Epidermal melanocyte (primary cell): ENCODE results near the gene GALNTL6.

Source experiments
- DNase-seq: peaks from one replicate; pipeline ENCODE4 v3.0.0; 2011; ENCODE audit warnings: low spot score; ENCODE audit not compliant: insufficient read length

Gene GALNTL6

DNA sequence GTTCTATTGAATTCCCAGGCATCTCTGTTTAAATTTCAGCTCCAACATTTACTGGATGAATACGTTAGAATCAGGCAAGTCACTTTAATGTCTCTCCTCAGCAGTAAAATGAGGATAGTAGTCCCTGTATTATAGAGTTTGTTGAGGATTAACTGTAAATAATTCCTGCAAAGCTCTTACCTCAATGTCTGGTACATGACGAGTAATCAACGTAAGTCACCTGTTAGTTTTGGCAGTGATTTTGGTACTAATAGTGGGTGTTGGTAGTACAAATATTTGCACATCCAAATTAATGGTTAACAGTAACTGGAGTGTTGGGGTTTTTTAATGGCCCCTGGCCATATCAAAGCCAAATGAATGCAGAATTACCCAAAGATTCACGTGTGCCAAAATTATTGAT is 1165.6 kb downstream of the GALNTL6 start:
- DNase-seq: no peak

DNA sequence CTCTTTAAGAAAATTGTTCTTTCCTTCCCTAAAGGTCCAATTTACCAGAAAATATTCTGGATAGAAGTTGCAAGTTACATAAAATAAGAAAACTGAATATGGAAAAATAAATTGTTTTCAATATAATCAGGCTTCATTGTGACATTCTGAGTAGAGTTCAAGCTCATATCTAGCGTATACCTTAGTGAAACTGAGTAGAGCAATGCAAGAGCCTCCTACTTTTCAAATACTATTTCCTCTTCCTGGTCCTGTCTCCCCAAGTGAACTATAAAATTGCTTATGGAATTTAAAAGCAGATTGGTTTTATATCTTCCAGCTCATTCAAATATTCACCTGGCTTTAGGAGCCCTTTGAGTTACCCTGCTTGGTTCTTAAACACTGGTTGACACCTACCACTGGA is 1166.1 kb downstream of the GALNTL6 start:
- DNase-seq: no peak

DNA sequence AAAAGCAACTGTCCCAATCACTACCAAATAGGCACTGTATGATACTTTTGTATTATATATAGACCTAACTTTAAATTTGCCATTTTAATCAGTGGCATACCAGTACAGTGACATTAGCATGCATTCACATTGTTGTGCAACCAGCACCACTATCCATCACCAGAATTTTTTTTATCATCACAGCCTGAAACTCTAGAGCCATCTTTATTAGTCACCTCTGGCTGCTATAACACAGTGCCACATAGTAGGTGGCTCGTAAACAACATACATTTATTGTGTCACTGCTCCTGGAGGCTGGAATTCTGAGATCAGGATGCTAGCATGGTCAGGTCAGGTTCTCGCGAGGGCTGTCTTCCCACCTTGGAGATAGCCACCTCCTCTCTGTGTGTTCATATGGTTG is 1167.0 kb downstream of the GALNTL6 start:
- DNase-seq: no peak

GRCh38 chr4:172982151-172982590 is 1169.0 kb downstream of the GALNTL6 start:
- DNase-seq: no peak

DNA sequence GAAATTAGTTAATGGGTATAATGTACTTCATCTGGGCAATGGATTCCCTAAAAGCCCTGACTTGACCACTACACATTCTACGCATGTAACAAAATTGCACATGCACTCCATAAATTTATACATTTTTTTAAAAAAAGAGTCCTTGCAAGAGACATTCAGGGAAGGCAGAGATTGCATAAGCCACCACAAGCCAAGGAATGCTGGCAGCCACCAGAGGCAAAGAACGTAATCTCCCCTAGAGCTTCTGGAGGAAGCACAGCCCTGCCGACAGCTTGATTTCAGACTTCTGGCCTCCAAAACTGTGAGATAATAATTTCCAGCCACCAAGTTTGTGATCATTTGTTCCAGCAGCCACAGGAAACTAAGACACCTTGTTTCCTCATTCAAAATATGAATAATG is 1169.8 kb downstream of the GALNTL6 start:
- no peak for DNase-seq

GRCh38 chr4:172983631-172984030 is 1170.4 kb downstream of the GALNTL6 start:
- no peak for DNase-seq

- DNase-seq: no peak
These were observed 1172.3 kb downstream of the GALNTL6 start for GRCh38 chr4:172985552-172985951.

- no peak for DNase-seq
These were observed 1172.9 kb downstream of the GALNTL6 start for GRCh38 chr4:172986114-172986513.

DNA sequence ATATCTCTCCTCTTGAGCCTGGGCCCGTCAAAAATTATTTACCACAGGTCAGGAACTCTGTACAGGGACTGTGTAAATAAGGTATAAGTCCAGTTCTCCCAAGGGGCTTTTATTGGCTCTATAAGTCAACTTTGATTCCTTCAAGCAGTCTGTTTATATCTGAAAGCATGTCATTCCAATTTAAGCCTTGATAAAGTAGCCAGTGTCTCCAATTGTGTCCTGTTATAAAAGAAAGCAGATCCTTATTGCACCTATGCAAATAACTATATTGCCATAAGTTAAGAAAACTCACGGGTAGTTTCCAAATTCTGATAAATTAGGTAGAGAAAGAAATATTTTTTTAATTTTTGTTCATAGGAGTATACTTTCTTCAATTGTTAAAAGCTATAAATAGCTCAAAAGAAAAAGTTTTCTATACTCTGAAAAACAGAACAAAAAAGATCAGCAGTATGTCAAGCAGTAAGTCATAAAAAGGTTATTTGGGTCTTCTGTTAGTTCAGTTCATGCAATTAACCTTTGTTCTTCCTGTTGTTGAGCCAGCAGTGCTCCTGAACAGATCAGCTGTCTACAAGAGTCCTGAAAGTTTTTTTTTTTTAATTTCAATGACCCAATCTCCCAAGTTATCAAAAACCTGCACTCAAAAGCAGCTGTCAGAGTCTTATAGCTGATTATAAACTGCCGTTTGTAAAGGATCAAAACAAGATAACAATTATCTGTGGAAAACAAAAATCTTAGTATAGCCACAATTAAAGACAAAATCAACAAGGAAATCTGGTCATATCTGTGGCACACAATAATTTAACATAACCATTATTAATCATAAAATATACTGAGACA is 1177.0 kb downstream of the GALNTL6 start:
- no peak for DNase-seq

DNA sequence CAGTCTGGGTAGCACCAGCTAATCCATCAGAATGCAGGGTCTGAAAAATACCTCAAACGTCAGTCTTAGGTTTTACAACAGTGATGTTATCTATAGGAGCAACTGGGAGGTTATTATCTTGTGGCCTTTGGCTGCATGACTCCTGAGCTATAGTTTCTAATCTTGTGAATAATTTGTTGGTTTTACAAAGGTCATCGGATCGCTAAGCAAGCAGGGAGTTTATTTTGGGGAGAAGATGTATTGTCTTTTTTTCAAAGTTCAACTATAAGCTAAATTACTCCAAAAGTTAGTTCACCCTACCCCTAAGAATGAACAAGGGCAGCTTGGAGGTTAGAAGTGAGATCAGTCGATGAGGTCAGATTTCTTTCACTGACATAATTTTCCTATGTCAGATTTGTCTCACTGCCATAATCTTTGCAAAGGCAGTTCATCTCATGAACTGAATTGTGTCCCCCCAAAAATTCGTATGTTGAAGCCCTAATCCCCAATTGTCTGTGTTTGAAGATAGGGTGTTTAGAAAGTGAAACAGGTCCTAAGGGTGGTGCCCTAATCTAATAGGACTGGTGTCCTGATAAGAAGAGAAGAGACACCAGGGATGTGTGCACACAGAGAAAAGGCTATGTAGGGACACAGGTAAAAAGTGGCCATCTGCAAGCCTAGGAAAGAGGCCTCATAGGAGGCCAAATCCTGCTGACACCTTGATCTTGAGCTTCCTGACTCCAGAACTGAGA is 1179.6 kb downstream of the GALNTL6 start:
- no peak for DNase-seq

DNA sequence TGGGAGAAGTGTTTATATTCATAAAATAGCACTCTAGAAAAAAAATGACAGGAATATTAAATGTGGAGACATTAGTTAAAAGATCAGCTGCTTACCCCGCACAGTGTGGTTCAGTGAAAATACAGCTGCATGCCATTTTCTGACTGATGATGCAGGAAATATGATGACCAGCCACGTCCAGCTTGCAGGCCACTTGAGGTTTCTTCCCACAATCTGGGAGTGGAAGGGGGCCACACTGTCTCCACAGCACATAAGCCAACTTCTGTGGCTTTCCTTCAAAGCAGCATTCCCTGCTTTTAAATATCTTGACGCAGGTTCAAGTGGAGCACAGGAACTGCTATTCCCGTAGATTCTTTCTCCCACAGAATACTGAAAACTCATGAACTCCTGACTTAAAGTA is 1182.0 kb downstream of the GALNTL6 start:
- no peak for DNase-seq

GRCh38 chr4:172995704-172996103 is 1182.5 kb downstream of the GALNTL6 start:
- DNase-seq: no peak

- no peak for DNase-seq
These were observed 1183.5 kb downstream of the GALNTL6 start for GRCh38 chr4:172996571-172997216.

DNA sequence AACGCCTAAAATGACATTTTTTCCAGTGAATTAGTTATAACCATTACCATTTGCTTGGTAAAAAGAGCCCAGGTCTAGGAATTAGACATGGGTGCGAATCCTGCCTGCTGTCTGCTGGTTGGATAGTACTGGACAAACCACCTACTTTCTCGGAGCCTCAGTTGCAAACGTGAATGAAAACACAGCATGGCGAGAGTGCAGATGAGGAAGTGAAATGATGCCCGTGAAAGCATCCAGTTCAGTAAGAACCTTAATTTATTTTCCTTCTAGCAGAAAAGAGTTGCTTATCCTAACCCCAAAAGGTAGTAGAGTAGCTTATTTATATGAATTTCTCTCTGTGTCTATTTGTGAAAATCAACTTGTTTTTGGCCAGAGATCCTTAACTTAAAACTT is 1184.0 kb downstream of the GALNTL6 start:
- no peak for DNase-seq

DNA sequence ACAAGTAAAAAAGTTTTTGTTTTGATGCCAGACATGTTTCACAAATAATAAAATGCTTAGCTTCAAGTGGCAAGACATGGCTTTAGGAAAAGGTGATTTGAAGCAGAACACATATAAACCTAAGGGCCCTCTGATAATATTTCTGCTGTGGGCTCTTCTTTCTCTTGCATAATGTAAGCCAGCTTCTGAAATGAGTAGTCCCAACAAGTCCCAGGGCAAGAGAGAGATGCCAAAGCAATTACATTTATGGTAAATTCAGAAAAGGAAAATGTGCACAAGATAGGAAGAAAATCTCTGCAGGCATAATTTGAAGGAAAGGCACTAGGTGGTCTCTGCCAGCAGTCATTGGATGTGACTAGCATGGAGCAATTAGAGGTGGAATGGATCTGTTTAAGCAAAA is 1184.7 kb downstream of the GALNTL6 start:
- no peak for DNase-seq

DNA sequence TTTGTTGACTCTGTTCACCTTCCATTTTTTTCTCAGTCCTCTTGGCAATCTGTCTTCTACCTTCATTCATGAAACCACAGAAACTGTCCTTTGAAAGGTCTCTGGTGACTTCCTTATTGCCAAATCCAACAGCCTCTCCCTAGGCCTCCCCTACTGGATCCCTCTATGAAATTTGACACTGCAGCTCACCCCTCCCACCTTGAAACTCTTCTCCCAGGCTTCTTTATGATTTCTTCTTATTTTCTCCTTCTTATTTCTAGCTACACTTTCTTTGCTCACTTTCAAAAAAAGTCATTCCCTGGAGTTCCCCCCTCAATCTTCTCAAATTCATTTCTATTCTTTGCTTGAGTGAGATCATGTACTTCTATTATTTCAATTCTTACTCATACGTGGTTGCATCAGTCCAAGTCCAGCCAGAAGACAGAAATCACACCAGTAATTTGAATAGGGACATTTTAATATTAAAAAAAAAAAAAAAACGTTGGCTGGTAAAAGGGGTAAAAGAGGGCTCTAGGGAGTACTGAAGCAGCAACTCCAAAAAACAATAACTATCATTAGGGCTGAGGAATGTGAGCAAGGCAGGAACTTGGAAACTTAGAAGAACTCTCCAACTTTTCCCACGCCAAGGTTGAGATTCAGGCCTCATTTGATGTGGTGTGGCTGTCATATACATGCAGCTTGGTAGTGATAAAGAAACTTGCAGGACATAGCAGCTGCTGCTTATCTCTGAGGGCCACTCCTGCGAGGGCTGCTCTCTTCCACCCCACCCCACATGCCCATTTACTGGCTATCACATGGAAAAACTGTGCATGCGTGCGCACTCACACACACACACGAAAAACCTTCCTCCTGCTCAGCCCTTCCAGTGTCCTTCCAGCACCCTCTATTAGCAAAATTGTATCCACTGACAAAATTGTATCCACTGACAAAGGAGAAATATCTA is 1185.6 kb downstream of the GALNTL6 start:
- DNase-seq: no peak

DNA sequence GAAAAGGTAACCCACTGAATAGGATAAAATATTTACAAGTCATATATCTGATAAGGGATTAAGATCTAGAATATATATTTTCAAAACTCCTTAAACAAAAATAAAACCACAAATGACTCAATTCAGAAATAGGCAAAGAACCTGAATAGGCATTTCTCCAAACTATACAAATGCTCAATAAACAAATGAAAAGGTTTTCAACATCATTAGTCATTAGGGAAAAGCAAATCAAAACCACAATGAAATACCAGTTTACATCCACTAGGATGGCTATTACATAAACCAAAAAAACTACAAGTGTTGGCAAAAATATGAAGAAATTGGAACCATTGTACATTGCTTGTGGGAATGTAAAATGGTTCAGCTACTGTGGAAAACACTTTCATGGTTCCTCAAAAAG is 1188.4 kb downstream of the GALNTL6 start:
- no peak for DNase-seq

GRCh38 chr4:173002830-173003561 is 1189.8 kb downstream of the GALNTL6 start:
- no peak for DNase-seq

DNA sequence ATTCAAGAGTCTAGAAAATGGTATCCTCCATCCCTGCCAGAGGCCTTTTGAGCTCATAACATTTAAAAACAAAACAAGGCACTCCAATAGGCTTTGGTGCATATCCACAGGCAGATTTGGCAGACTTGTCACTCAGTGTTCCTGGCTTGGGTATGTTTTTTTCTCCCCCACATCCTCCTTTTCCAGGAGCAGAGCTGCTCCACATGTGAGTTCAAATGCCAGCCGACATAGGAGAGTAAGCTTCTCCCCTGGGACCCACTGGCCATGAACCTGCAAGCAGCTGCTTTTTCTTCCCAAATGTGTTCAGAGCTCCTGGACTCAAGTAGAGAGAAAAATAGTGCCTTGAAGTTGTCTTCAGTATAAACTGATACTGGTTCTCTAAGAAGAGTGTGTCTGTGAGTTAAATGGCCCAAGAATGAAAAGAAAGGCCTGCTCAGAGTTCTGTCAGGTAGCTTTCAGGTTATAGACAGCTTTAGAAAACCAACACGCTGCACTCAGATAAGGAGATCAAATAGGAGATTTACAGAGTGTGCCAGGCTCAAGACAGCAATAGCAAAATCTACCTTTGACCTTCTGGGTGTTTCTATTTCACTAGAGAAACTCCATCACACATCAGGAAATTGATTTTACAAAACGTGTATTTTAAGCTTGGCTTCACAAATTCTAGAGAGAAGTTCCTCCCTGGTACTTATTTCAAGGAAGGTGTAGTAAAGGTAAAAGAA is 1192.9 kb downstream of the GALNTL6 start:
- no peak for DNase-seq

- DNase-seq: no peak
These were observed 1195.2 kb downstream of the GALNTL6 start for GRCh38 chr4:173008436-173008835.
